ENCODE data around the gene RCOR3.

DNA sequence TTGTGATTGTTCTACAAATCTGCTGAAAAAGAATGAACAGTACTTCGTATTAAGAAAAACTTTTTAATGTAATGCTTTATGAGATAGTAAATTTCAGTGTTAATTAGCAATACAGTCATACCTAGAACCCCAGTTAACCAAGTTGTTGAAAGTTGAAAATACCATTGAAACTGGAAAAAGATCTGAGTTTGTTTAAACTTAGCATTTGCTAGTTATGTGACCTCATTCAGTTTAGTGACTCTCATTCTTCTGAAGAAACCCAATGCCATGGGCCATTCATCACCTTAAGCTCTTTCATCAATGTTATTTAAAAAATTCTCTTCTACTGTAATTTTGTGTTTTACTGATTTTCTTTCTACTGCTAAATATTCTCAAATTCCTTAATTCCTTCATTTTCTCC is 20.2 kb downstream of the RCOR3 start:
- TF ChIP-seq, protein P1, sequence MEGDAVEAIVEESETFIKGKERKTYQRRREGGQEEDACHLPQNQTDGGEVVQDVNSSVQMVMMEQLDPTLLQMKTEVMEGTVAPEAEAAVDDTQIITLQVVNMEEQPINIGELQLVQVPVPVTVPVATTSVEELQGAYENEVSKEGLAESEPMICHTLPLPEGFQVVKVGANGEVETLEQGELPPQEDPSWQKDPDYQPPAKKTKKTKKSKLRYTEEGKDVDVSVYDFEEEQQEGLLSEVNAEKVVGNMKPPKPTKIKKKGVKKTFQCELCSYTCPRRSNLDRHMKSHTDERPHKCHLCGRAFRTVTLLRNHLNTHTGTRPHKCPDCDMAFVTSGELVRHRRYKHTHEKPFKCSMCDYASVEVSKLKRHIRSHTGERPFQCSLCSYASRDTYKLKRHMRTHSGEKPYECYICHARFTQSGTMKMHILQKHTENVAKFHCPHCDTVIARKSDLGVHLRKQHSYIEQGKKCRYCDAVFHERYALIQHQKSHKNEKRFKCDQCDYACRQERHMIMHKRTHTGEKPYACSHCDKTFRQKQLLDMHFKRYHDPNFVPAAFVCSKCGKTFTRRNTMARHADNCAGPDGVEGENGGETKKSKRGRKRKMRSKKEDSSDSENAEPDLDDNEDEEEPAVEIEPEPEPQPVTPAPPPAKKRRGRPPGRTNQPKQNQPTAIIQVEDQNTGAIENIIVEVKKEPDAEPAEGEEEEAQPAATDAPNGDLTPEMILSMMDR (IDR thresholded peaks at IDR 0.05), result no peak
- TF ChIP-seq EZH2 (IDR thresholded peaks at IDR 0.05) (no peak), EZH2phosphoT487 (IDR thresholded peaks at IDR 0.05) (no peak)
